Measurements from ENCODE around the gene ARHGEF40. TPM values are rescaled to one million over a fixed set of nuclear protein-coding genes. Genes with fewer than 3 reads are reported as not detected.

Gene ARHGEF40
- total and polyA plus RNA-seq, 12 donors = 14.2 to 25.2 (median 17.8) TPM

DNA sequence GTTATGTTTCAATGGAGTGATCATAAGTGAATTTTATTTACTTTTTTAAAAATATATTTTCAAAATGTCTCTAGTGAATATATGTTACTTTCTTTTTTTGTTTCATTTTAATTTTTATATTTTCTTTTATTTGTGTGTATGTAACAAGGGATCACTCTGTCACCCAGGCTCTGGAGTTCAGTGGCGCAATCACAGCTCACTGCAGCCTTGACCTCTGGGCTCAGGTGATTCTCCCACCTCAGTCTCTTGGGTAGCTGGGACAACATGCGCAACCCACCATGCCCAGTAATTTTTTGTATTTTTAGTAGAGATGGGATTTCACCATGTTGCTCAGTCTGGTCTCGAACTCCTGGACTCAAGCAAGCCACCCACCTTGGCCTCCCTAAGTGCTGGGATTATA is 48.8 kb downstream of the ARHGEF40 start:
- Histone ChIP-seq H3K36me3 (no peaks in the 10 kb centered on the region), H3K4me1 (no peaks in the 10 kb centered on the region), H3K27ac (no peak overlapping the region), H3K4me3 (no peak overlapping the region), H3K27me3 (peaks cover 0 to 13% (median 6%) of the 10 kb centered on the region in 7 donors), H3K9me3 (no peaks in the 10 kb centered on the region)
- no peak for DNase-seq
- no peak for TF ChIP-seq CTCF (IDR thresholded peaks at IDR 0.05)
- WGBS, 2 donors = 93 to 95% methylated on average over 3 of the region's 3 CpGs
- intact Hi-C loops (cut with DNase I) = loop anchor here in 1 of 10 donors (10.0 kb wide), 1 partner anchor 264 kb away; no protein-coding TSS in a partner anchor
- ATAC-seq = no peak

DNA sequence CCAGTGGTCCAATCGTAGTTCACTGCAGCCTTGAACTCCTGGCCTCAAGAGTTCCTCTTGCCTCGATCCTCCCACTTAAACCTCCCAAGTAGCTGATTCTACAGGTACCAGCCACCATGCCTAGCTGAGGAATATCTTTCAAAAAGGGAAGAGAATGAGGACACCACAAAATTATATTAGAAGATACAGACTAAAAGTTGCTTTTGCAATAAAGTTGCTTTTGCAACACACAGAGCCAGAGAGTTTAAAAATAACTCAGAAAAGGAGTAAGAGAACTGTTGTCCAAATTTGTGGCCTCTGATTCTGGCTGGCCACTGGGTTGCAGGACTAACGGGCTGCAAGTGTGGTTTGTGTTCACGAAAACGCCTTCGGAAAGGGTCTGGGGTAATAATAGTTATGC is 50.6 kb downstream of the ARHGEF40 start:
- DNase-seq (no peak), ATAC-seq (no peak)
- intact Hi-C loops (cut with DNase I) = no loop called here
- H3K27me3 ChIP-seq = peaks cover 0 to 20% (median 6%) of the 10 kb centered on the region in 7 donors
- H3K36me3 ChIP-seq = no peaks in the 10 kb centered on the region
- H3K4me1 ChIP-seq = no peaks in the 10 kb centered on the region
- H3K27ac ChIP-seq = no peak overlapping the region
- TF ChIP-seq CTCF (IDR thresholded peaks at IDR 0.05) = no peak
- H3K4me3 ChIP-seq = no peak overlapping the region
- WGBS, 2 donors = 70 to 76% methylated on average over 6 of the region's 6 CpGs
- H3K9me3 ChIP-seq = peaks cover 0 to 6% (median 0%) of the 10 kb centered on the region in 11 donors

- DNase-seq = no peak
- WGBS, 2 donors = 85% methylated on average over 1 of the region's 1 CpG
- no peak for TF ChIP-seq CTCF (IDR thresholded peaks at IDR 0.05)
Observed at GRCh38 chr14:21121122-21121521, 51.0 kb downstream of the ARHGEF40 start.

GRCh38 chr14:21123429-21123828 is 53.3 kb downstream of the ARHGEF40 start:
- intact Hi-C loops (cut with DNase I) = no loop called here
- peaks cover 0 to 24% (median 6%) of the 10 kb centered on the region in 7 donors for H3K27me3 ChIP-seq

More at GRCh38 chr14:21121122-21121521, 51.0 kb downstream of the ARHGEF40 start:
- Histone ChIP-seq H3K27ac (no peak overlapping the region), H3K36me3 (no peaks in the 10 kb centered on the region), H3K4me3 (no peak overlapping the region), H3K4me1 (no peaks in the 10 kb centered on the region), H3K9me3 (peaks cover 0 to 6% (median 0%) of the 10 kb centered on the region in 11 donors), H3K27me3 (peaks cover 0 to 24% (median 6%) of the 10 kb centered on the region in 7 donors)
- intact Hi-C loops (cut with DNase I) = no loop called here
- no peak for ATAC-seq

More at GRCh38 chr14:21123429-21123828, 53.3 kb downstream of the ARHGEF40 start:
- Histone ChIP-seq H3K9me3 (peaks cover 0 to 6% (median 0%) of the 10 kb centered on the region in 11 donors), H3K27ac (no peak overlapping the region), H3K4me1 (no peaks in the 10 kb centered on the region), H3K36me3 (no peaks in the 10 kb centered on the region), H3K4me3 (no peak overlapping the region)
- ATAC-seq = no peak
- 75 to 85% methylated on average over 1 of the region's 1 CpG for WGBS, 2 donors
- DNase-seq = no peak
- no peak for TF ChIP-seq CTCF (IDR thresholded peaks at IDR 0.05)
